Measurements from ENCODE around the gene TXNIP. TPM values are rescaled to one million over a fixed set of nuclear protein-coding genes. Genes with fewer than 3 reads are reported as not detected.

The TXNIP gene
- total and polyA plus RNA-seq, 2 of the 4 experiments (the other 2 are of a cell fraction): 36.4 to 77.2 TPM

GRCh38 chr1:145994391-145995120, 1.8 kb downstream of the TXNIP start:
- H3K79me1 ChIP-seq (ENCODE audit: low read depth in 1 of 2, low read length in 2 of 2): peaks cover 22 to 35% of the 10 kb centered on the region in 2 experiments
- no peak overlapping the region for H3K56ac ChIP-seq (ENCODE audit: extremely low read depth, insufficient read depth, low read length)
- POLR2A ChIA-PET (ENCODE audit: unreplicated experiment): interaction anchor here (1.8 kb wide), 1 partner anchor 15 kb away, joined by 6 read pairs; no protein-coding TSS in a partner anchor
- H3K4me3 ChIP-seq (ENCODE audit: insufficient read depth, low read depth, low read length): peak overlapping the region; percentile 87; the same call in 1 of the 2 replicates
- no peak overlapping the region for H3K27ac ChIP-seq (ENCODE audit: insufficient read depth, low read length)
- in situ Hi-C loops (cut with MboI; ENCODE audit: low sequenced_read_pairs): loop anchor here (5.0 kb wide), 1 partner anchor 77 kb away; the partner anchor contains the start of gene PEX11B
- peaks cover 10% of the 10 kb centered on the region for H3K4me1 ChIP-seq (ENCODE audit: control insufficient read depth, insufficient read depth, low read length)
- H3K9me3 ChIP-seq (ENCODE audit: control insufficient read depth, insufficient read depth, low read length): no peaks in the 10 kb centered on the region
- dilution Hi-C loops (cut with HindIII; ENCODE audit: low sequenced_read_pairs, unreplicated experiment): no loop called here
- peak overlapping the region; percentile 78 for H3K23ac ChIP-seq (ENCODE audit: low read depth, low read length)
- TF ChIP-seq RCOR1 (IDR thresholded peaks at IDR 0.05; ENCODE audit: insufficient replicate concordance, low read length) (no peak), MAFK (IDR thresholded peaks at IDR 0.05; ENCODE audit: low read depth, low read length) (0 out of 2 replicates have a peak, but pooled peaks have one; percentile 20)
- intact Hi-C loops (cut with micrococcal nuclease): loop anchor here (1.0 to 5.0 kb wide), 2 partner anchors 15 to 77 kb away; partner anchors contain the start of gene PEX11B
- no peak overlapping the region for H2AK5ac ChIP-seq (ENCODE audit: low read depth, low read length)
- H4K20me1 ChIP-seq (ENCODE audit: insufficient read depth, low read length): peaks cover 12% of the 10 kb centered on the region; the same call in 1 of the 2 replicates
- H3K18ac ChIP-seq (ENCODE audit: low read depth, low read length): no peak overlapping the region
- peaks cover 13% of the 10 kb centered on the region for H3K36me3 ChIP-seq (ENCODE audit: control insufficient read depth, insufficient read depth, low read length)
- peak overlapping the region; percentile 3 for H2BK5ac ChIP-seq (ENCODE audit: low read depth, low read length, poor library complexity, severe bottlenecking)
- peaks cover 9% of the 10 kb centered on the region for H3K9me1 ChIP-seq (ENCODE audit: insufficient read depth, low read length)
- peak overlapping the region; percentile 97; the same call in 1 of the 2 replicates for H3K9ac ChIP-seq (ENCODE audit: low read depth, low read length)
- no peak overlapping the region for H4K5ac ChIP-seq (ENCODE audit: low read depth, low read length)
- DNase-seq: no peak
- no peak for ATAC-seq (ENCODE audit: low read depth)
- H4K8ac ChIP-seq (ENCODE audit: low read depth in 2 of 2, low read length in 2 of 2): no peak overlapping the region
- H3K4me2 ChIP-seq (ENCODE audit: low read depth, low read length): peak overlapping the region; percentile 92
- no peaks in the 10 kb centered on the region for H3K27me3 ChIP-seq (ENCODE audit: control insufficient read depth, insufficient read depth, low read length)
- CTCF ChIA-PET: interaction anchor here (1.0 kb wide), 1 partner anchor 15 kb away, joined by 3 read pairs; no protein-coding TSS in a partner anchor
- no peak overlapping the region for H4K91ac ChIP-seq (ENCODE audit: insufficient read depth, low read depth, low read length)
- no peak overlapping the region for H3K4ac ChIP-seq (ENCODE audit: low read depth, low read length)
- WGBS, 2 experiments (ENCODE audit: extremely low coverage in 2 of 2, insufficient read length in 1 of 2): 98% methylated on average over 5 of the region's 10 CpGs; no CpG with 5 or more reads in 1 of the 2 experiments
- BruUV-seq (replicated peaks): TSS peak; percentile 66
- H2AK9ac ChIP-seq (replicated peaks; ENCODE audit: low read depth, low read length, poor library complexity): no peak overlapping the region
- no peak overlapping the region for H2BK15ac ChIP-seq (ENCODE audit: low read depth, low read length)
- H2BK120ac ChIP-seq (ENCODE audit: low read depth, low read length): no peak overlapping the region
- H2AFZ ChIP-seq (replicated peaks; ENCODE audit: low read length, poor library complexity): no peak overlapping the region
- peak overlapping the region; percentile 47; the same call in 1 of the 2 replicates for H3K14ac ChIP-seq (replicated peaks; ENCODE audit: low read depth, low read length)
- no peak overlapping the region for H2BK20ac ChIP-seq (ENCODE audit: low read depth, low read length)
